ENCODE results near the gene MUL1.

MUL1 gene

DNA sequence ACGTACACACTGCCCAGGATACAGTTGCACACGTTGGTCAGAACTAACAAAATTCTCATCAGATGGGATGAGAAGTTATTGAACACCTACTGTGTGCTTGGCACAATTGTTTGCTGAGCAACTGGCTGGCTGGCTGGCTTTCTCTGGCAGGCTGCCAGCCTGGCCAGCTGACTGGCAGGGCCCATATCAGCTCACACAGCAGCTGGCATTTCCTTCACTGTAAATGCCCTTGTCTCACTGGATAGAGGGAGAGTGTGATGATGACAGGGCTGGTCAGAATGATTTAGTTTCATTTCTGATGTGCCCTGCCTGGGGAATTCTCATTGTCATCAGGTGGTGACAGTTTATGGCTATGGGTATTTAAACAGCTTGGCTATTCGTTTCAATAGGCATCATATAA, 37.8 kb downstream of the MUL1 start:
- DNase-seq (ENCODE audit: low read depth): no peak

DNA sequence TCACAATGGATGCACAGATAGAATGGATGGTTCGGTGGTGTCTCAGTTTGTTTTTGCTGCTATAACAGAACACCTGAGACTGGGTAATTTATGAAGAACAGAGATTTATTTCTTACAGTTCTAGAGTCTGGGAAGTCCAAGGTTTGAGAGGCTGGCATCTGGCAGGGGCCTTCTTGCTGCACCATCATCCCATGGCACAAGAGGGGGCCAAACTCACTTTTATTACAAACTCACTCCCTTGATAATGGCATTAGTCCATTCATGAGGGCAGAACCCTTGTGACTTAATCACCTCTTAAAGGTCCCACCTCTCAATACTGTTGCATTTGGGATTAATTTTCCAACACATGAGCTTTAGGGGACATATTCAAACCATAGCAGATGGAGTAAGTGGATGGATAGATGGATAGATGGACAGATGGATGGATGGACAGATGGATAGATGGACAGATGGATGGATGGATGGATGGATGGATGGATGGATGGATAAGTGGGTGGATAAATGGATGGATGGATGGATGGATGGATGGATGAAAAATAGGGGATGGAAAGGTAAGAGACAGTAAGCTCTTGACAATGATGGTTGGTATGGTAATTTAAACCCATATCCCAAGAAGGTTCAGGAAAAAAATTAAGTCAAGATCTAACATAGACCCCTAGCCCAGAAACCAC, 38.4 kb downstream of the MUL1 start:
- no peak for DNase-seq (ENCODE audit: low read depth)

DNA sequence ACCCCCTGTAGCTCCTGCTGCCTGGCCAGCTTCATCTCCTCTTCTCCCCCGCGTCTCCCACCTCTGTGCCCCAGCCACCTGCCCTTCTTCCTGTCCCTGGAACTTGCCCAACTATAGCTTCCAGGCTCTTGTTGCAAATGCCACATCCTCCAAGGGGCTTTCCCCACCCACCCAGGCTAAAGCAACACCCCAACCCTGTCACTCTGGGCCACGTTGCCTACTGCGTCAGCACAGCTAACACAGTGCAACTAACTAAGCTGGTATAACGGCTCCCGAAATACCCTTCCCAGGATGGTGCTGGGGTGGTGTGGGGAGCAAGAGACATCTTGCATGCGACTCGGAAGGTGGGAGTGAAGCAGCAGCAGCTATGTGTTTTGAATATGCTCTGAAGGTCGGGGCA, 41.7 kb downstream of the MUL1 start:
- DNase-seq (ENCODE audit: low read depth): no peak

DNA sequence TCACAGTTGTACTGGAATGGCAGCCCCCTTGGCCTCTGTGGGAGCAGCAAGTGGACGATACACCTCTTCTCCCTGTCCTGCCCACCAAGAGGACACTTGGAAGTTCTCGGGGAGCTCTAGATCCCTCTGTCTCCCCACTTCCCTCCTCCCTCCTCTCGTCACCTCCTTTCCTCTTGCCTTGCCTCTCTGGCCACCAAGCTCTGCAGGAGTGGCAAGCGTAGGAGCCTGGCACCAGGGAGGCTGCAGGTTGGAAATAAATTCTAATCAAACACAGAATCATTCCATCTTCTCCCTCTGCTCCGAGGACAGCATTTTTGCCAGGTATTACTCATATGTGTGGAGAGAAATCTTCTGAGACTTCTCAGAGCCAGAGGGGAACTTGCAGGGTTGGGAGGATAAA, 42.8 kb downstream of the MUL1 start:
- no peak for DNase-seq (ENCODE audit: low read depth)

DNA sequence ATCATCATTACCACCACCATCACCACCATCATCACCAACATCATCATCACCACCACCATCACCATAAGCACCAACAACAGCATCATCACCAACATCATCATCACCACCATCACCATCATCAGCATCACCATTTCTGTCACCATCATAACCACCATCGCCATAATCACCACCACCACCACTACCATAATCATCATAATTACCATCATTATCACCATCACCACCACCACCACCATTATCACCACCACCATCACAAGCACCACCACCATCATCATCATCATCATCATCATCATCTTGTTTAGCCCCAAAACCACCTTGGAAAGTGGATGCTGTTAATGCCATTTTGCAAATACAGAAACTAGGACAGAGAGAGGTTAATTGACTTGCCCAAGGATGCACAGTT, 44.4 kb downstream of the MUL1 start:
- DNase-seq (ENCODE audit: low read depth): no peak

DNA sequence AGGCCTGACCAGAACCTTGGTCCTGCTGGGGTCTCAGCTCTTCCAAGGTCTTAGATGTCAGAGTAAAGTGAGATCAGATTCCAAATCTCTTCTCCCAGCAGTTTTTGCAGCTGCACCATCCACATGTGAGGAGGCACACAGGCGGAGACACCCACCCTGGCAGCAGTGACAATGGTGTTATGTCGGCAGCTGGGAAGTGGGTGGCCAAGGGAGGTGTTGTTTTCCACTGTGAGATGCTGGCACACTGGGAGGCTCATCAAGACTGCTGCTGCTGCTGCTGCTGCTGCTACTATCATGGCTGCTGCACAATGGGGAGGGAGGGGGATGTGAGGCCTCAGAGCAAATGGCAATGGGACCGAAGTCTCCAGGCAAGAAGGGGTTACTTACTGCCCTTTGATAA, 45.6 kb downstream of the MUL1 start:
- no peak for DNase-seq (ENCODE audit: low read depth)

DNA sequence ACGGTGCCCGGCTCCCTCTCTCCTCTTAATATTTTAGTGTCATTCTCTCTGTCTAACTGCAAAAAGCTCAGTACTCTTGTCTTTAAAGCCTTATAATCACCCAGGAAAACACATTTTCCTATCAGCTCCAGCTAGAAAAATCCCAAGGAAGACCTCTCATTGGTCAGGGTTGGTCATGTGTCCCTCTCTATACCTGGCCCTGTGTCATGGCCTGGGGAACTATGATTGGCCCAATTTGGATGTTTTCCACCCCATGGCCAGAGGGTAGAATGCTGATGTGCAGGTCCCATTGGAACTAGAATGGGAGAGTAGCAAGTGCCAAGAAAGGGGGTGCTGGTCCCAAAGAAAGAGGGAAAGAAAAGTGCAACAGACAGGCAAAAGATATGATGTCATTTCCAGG, 49.2 kb downstream of the MUL1 start:
- no peak for DNase-seq (ENCODE audit: low read depth)

DNA sequence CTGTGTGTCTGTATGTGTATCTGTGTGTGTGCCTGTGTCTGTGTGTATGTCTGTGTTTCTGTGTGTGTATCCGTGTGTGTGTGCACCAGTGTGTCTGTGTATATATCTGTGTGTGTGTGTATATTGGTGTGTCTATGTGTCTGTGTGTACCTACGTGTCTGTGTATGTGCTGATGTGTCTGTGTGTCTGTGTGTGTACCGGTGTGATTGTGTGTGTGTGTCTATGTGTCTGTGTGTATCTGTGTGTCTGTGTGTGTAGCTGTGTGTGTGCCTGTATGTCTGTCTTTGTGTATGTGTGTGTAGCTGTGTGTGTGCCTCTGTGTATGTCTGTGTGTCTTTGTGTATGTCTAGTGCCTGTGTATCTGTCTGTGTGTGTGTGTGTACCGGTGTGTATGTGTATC, 53.9 kb downstream of the MUL1 start:
- no peak for DNase-seq (ENCODE audit: low read depth)

DNA sequence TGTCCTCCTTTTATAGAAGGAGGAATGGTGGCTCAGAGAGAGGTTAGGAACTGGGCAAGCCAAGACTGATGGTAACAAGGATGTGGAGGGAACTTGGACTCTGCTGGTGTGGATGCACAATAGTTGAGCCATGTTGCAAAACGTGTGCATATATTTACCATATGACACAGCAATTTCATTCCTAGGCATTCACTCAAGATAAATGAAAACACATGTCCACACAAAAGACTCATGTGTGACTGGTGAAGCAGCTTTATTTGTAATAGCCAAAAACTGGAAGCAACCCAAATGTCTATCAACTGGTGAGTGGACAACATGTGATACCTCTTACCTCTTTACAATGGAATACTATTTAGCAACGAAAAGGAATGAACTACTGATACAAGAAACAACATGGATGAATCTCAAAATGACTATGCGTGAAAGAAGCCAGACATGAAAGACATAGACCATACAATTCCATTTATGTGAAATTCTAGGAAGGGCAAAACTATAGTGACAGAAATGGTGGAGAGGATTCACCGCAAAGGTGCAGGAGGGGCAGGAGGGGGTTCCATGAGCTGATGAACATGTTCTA, 58.1 kb downstream of the MUL1 start:
- DNase-seq (ENCODE audit: low read depth): peak; percentile 19
